A673 (cell line): ENCODE results near the gene MLPH. TPM values are rescaled to one million over a fixed set of nuclear protein-coding genes. Genes with fewer than 3 reads are reported as not detected.

Experiments used
- BruUV-seq: library from RNA; stranded (reverse); fragments of 400-500 nt; replicated peaks from 2 replicates; lab custom pipeline; 2021; lab: Mats Ljungman, UMichigan
- CTCF ChIA-PET: fragments of 300-600 bp; sonication (Branson Sonifier 250); formaldehyde crosslinking; loops from one replicate; lab custom pipeline; 2022; ENCODE audit warnings: antibody characterized with exemption; lab: Charles Lee
- POLR2A ChIA-PET: fragments of 300-600 bp; sonication (Branson Sonifier 250); formaldehyde crosslinking; loops from one replicate; lab custom pipeline; 2022; ENCODE audit warnings: antibody characterized with exemption; ENCODE audit not compliant: low non-redundant PET; lab: Charles Lee
- DNase-seq: peaks from one replicate; pipeline ENCODE4 v3.0.0-alpha.2; 2015; ENCODE audit warnings: low spot score
- H3K27ac ChIP-seq: fragments of 200-600 bp; sonication (generic); 2 replicates; pipeline ENCODE4 v1.5.1; 2016; ENCODE audit warnings: mixed run types, low read depth, mild to moderate bottlenecking, mixed read lengths, antibody characterized with exemption, low read length; ENCODE audit not compliant: poor library complexity, severe bottlenecking
- H3K27me3 ChIP-seq: fragments of 200-600 bp; sonication (generic); replicated peaks from 2 replicates; pipeline ENCODE4 v1.6.1; 2017; ENCODE audit warnings: mixed run types, low read depth, mild to moderate bottlenecking, mixed read lengths, antibody characterized with exemption, low read length; ENCODE audit not compliant: insufficient read depth, poor library complexity
- H3K36me3 ChIP-seq: fragments of 200-600 bp; sonication (generic); 2 replicates; pipeline ENCODE4 v1.6.1; 2016; ENCODE audit warnings: mixed run types, mild to moderate bottlenecking, mixed read lengths, antibody characterized with exemption, low read length; ENCODE audit not compliant: insufficient read depth, poor library complexity, severe bottlenecking
- H3K4me1 ChIP-seq: fragments of 200-600 bp; sonication (generic); 2 replicates; pipeline ENCODE4 v1.6.1; 2017; ENCODE audit warnings: mixed run types, mild to moderate bottlenecking, mixed read lengths, antibody characterized with exemption, low read length; ENCODE audit not compliant: insufficient read depth, poor library complexity, severe bottlenecking
- H3K4me3 ChIP-seq: fragments of 200-600 bp; sonication (generic); 2 replicates; pipeline ENCODE4 v1.5.1; 2016; ENCODE audit warnings: low read depth, mixed run types, mild to moderate bottlenecking, mixed read lengths, low read length; ENCODE audit not compliant: poor library complexity, severe bottlenecking
- H3K9me3 ChIP-seq: fragments of 200-600 bp; sonication (generic); 2 replicates; pipeline ENCODE4 v1.6.1; 2016; ENCODE audit warnings: mixed run types, low read depth, mild to moderate bottlenecking, mixed read lengths, antibody characterized with exemption, low read length; ENCODE audit not compliant: poor library complexity, severe bottlenecking
- CTCF ChIP-seq: fragments of 300-800, 200-600 bp; sonication (generic); conservative IDR thresholded peaks from 2 replicates; pipeline ENCODE4 v1.5.1; 2017; ENCODE audit warnings: low read depth, mild to moderate bottlenecking, antibody characterized with exemption, low read length, moderate library complexity, mixed read lengths
- EZH2 ChIP-seq: fragments of 200-600 bp; sonication (generic); IDR thresholded peaks from 2 replicates; pipeline ENCODE4 v1.6.1; 2017; ENCODE audit warnings: borderline replicate concordance, low read depth, mild to moderate bottlenecking, mixed read lengths, antibody characterized with exemption, low read length; ENCODE audit not compliant: poor library complexity, severe bottlenecking
- intact Hi-C: fragments of 100-400 bp; cut with micrococcal nuclease; formaldehyde crosslinking; loops from one replicate; pipeline ENCODE4 v1.10.0; 2022; ENCODE audit not compliant: unreplicated experiment
- total RNA-seq: library from RNA; stranded (reverse); gene quantifications from 2 replicates; pipeline ENCODE4 v1.2.3, GENCODE V29; 2021

Gene MLPH
- total RNA-seq, 1 experiment from 2014 or later, result not detected

GRCh38 chr2:237558961-237559641 lies 72.0 kb downstream of the MLPH start:
- Histone ChIP-seq H3K27ac (no peak overlapping the region), H3K4me3 (no peak overlapping the region), H3K9me3 (peaks cover 5% of the 10 kb centered on the region), H3K4me1 (no peaks in the 10 kb centered on the region), H3K27me3 (peaks cover 35% of the 10 kb centered on the region), H3K36me3 (no peaks in the 10 kb centered on the region)
- CTCF ChIA-PET, result no interaction called here
- TF ChIP-seq CTCF (no peak), EZH2 (no peak)
- POLR2A ChIA-PET, result no interaction called here
- no TSS peak for BruUV-seq
- DNase-seq, result no peak
- intact Hi-C loops, result no loop called here

GRCh38 chr2:237561221-237561620 lies 74.2 kb downstream of the MLPH start:
- POLR2A ChIA-PET, result no interaction called here
- TF ChIP-seq CTCF (no peak), EZH2 (no peak)
- BruUV-seq, result no TSS peak
- no peaks in the 10 kb centered on the region for H3K9me3 ChIP-seq
- H3K27ac ChIP-seq, result no peak overlapping the region
- peaks cover 33% of the 10 kb centered on the region for H3K27me3 ChIP-seq
- CTCF ChIA-PET, result interaction anchor here (1.1 kb wide), 1 partner anchor 11 kb away, joined by 4 read pairs; no protein-coding TSS in a partner anchor
- H3K4me1 ChIP-seq, result no peaks in the 10 kb centered on the region
- no peak overlapping the region for H3K4me3 ChIP-seq
- no peak for DNase-seq
- intact Hi-C loops, result no loop called here
- no peaks in the 10 kb centered on the region for H3K36me3 ChIP-seq

GRCh38 chr2:237563816-237564215 lies 76.8 kb downstream of the MLPH start:
- intact Hi-C loops, result no loop called here
- ChIA-PET CTCF (no interaction called here), POLR2A (no interaction called here)
- Histone ChIP-seq H3K4me1 (no peaks in the 10 kb centered on the region), H3K4me3 (no peak overlapping the region), H3K27ac (no peak overlapping the region), H3K36me3 (no peaks in the 10 kb centered on the region), H3K9me3 (no peaks in the 10 kb centered on the region), H3K27me3 (peaks cover 23% of the 10 kb centered on the region)
- BruUV-seq, result no TSS peak
- no peak for DNase-seq
- no peak for TF ChIP-seq EZH2
- no peak for TF ChIP-seq CTCF
